GM12878 (cell line): ENCODE data around the gene MGME1. TPM values are rescaled to one million over a fixed set of nuclear protein-coding genes. Genes with fewer than 3 reads are reported as not detected.

Experiments used
- FOXK2 ChIP-seq: fragments of 450-650 bp; IDR thresholded peaks from 2 replicates; pipeline ENCODE4 v1.6.1; 2017; ENCODE audit warnings: mild to moderate bottlenecking, moderate library complexity
- NFIC ChIP-seq: IDR thresholded peaks from 2 replicates; pipeline ENCODE4 v1.6.1; 2012; ENCODE audit warnings: low read depth, mild to moderate bottlenecking, inconsistent platforms, low read length, moderate library complexity
- NKRF ChIP-seq: fragments of 450-650 bp; conservative IDR thresholded peaks from 2 replicates; pipeline ENCODE4 v1.6.1; 2017; ENCODE audit warnings: mild to moderate bottlenecking, moderate library complexity
- polyA plus RNA-seq, 11 experiments: library from polyadenylated mRNA; depleted of rRNA in 4 of 11; unstranded in 6 of 11; stranded (reverse) in 5 of 11; fragments of >200 nt; fragmentation: Nextera tagmentation in 4 of 11; fragmentation: Illumina TruSeq in 1 of 11; extraction: Ambion mirVana in 4 of 11; extraction: Trizol in 1 of 11; gene quantifications; 1 replicate in 1 of 11; 2 replicates in 10 of 11; pipeline versions ENCODE4 v1.2.1 to v1.2.3, GENCODE V29; 2011 to 2016; ENCODE audit warnings: inconsistent platforms in 2 of 11, missing spikeins in 2 of 11, low read depth in 1 of 11
- total RNA-seq, 4 experiments: library from RNA; depleted of rRNA in 3 of 4; stranded (reverse); fragments of >200 nt in 3 of 4; fragmentation: Illumina TruSeq in 1 of 4; extraction: Trizol in 1 of 4; gene quantifications; 2 replicates each; pipeline versions ENCODE4 v1.2.1 to v1.2.3, GENCODE V29; 2013 to 2021
- TF ChIP-seq, protein P1 (sequence below): IDR thresholded peaks from 2 replicates; pipeline ENCODE4 v1.6.1; 2011; ENCODE audit warnings: borderline replicate concordance, low read depth, mild to moderate bottlenecking, moderate library complexity, low read length; ENCODE audit not compliant: insufficient read depth, poor library complexity, severe bottlenecking
- TF ChIP-seq, protein P2 (sequence below): fragments of 450-650 bp; IDR thresholded peaks from 2 replicates; pipeline ENCODE4 v1.6.1; 2018; ENCODE audit warnings: borderline replicate concordance, mild to moderate bottlenecking; ENCODE audit not compliant: partially characterized antibody

MGME1 gene
- total and polyA plus RNA-seq, 10 of the 15 experiments (the other 5 are each of a cell fraction or from before 2014, with no cell fraction given), result 13.4 to 44.8 (median 30.6) TPM

DNA sequence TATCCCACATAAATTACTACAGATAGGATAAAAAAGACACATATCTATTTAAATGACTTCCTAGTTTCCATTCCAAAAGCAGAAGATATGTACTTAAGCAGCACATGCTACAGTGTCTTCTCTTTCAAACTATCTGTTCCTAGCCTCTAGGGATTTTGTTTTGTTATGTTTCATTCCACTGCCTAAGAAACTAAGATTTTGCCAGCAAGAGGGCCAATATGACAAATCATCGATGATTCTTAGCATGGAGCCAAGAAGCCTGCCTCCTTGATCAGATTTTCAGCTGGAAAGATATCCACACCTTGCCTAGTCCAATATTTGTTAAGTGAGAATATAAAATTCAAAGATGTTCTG lies 7.3 kb upstream of the MGME1 start (continued):
- TF ChIP-seq NKRF (no peak), FOXK2 (no peak), NFIC (no peak)
- TF ChIP-seq, protein P1, sequence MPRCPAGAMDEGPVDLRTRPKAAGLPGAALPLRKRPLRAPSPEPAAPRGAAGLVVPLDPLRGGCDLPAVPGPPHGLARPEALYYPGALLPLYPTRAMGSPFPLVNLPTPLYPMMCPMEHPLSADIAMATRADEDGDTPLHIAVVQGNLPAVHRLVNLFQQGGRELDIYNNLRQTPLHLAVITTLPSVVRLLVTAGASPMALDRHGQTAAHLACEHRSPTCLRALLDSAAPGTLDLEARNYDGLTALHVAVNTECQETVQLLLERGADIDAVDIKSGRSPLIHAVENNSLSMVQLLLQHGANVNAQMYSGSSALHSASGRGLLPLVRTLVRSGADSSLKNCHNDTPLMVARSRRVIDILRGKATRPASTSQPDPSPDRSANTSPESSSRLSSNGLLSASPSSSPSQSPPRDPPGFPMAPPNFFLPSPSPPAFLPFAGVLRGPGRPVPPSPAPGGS, result no peak
- TF ChIP-seq, protein P2, sequence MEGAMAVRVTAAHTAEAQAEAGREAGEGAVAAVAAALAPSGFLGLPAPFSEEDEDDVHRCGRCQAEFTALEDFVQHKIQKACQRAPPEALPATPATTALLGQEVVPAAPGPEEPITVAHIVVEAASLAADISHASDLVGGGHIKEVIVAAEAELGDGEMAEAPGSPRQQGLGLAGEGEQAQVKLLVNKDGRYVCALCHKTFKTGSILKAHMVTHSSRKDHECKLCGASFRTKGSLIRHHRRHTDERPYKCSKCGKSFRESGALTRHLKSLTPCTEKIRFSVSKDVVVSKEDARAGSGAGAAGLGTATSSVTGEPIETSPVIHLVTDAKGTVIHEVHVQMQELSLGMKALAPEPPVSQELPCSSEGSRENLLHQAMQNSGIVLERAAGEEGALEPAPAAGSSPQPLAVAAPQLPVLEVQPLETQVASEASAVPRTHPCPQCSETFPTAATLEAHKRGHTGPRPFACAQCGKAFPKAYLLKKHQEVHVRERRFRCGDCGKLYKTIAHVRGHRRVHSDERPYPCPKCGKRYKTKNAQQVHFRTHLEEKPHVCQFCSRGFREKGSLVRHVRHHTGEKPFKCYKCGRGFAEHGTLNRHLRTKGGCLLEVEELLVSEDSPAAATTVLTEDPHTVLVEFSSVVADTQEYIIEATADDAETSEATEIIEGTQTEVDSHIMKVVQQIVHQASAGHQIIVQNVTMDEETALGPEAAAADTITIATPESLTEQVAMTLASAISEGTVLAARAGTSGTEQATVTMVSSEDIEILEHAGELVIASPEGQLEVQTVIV, result no peak
